T-cell (primary cell): ENCODE results near the gene TBRG1. TPM values are rescaled to one million over a fixed set of nuclear protein-coding genes. Genes with fewer than 3 reads are reported as not detected.

Experiments used
- ATAC-seq, 4 experiments: fragments of 200-7000 bp in 3 of 4; fragments of 150-1000 bp in 1 of 4; cut with Tn5 transposase; replicated peaks in 1 of 4; 1 replicate in 3 of 4; 2 replicates in 1 of 4; pipeline ENCODE4 v1.10.0; 2021; ENCODE audit warnings: moderate library complexity in 3 of 4, mild to moderate bottlenecking in 2 of 4, moderate number of reproducible peaks in 1 of 4
- CTCF ChIA-PET, 2 donors: fragments of 300-600 bp; sonication (Branson Sonifier 250); formaldehyde crosslinking; loops; one replicate each; lab custom pipeline; 2022; ENCODE audit warnings: antibody characterized with exemption in 2 of 2; lab: Charles Lee
- POLR2A ChIA-PET, 2 donors: fragments of 300-600 bp; sonication (Branson Sonifier 250); formaldehyde crosslinking; loops; one replicate each; lab custom pipeline; 2022; ENCODE audit warnings: antibody characterized with exemption in 2 of 2; lab: Charles Lee
- DNase-seq, 35 experiments: peaks; one replicate each; pipeline versions ENCODE4 v3.0.0 to v3.0.0-alpha.2; 2013 to 2023
- H3K27ac ChIP-seq: one replicate; pipeline ENCODE4 v1.5.1; 2013; ENCODE audit warnings: low read length
- H3K27me3 ChIP-seq, 2 experiments: replicated peaks in 1 of 2; 1 replicate in 1 of 2; 2 replicates in 1 of 2; pipeline versions ENCODE4 v1.6.1 to v1.7.0; 2013; ENCODE audit warnings: low read length in 1 of 2, mixed read lengths in 1 of 2; ENCODE audit not compliant: control insufficient read depth in 2 of 2, insufficient read depth in 2 of 2; ENCODE audit errors: extremely low read depth in 1 of 2
- H3K36me3 ChIP-seq, 2 donors: 1 replicate in 1 of 2; 2 replicates in 1 of 2; pipeline versions ENCODE4 v1.6.1 to v1.7.0; 2013; ENCODE audit warnings: low read length in 1 of 2; ENCODE audit not compliant: control insufficient read depth in 2 of 2, insufficient read depth in 1 of 2; ENCODE audit errors: extremely low read depth in 1 of 2
- H3K4me1 ChIP-seq, 2 experiments: 1 replicate in 1 of 2; 2 replicates in 1 of 2; pipeline versions ENCODE4 v1.6.1 to v1.7.0; 2013; ENCODE audit warnings: low read length in 2 of 2, mixed read lengths in 1 of 2; ENCODE audit not compliant: insufficient read depth in 2 of 2, control insufficient read depth in 1 of 2; ENCODE audit errors: extremely low read depth in 1 of 2
- H3K4me3 ChIP-seq, 2 donors: 1 replicate in 1 of 2; 2 replicates in 1 of 2; pipeline versions ENCODE4 v1.5.1 to v1.7.0; 2013; ENCODE audit warnings: mild to moderate bottlenecking in 2 of 2, low read length in 1 of 2, moderate library complexity in 1 of 2; ENCODE audit not compliant: control insufficient read depth in 1 of 2; ENCODE audit errors: extremely low read depth in 1 of 2
- H3K9me3 ChIP-seq: 2 replicates; pipeline ENCODE4 v1.7.0; 2013
- H3K27ac Mint-ChIP-seq, 2 donors: one replicate each; pipeline ENCODE4 v1.8.0; 2020 to 2021; ENCODE audit warnings: mild to moderate bottlenecking in 2 of 2, mixed read lengths in 2 of 2
- H3K27me3 Mint-ChIP-seq, 2 donors: one replicate each; pipeline ENCODE4 v1.8.0; 2021 to 2022; ENCODE audit warnings: mixed read lengths in 2 of 2
- H3K36me3 Mint-ChIP-seq: one replicate; pipeline ENCODE4 v1.8.0; 2021; ENCODE audit warnings: mixed read lengths
- H3K4me1 Mint-ChIP-seq, 3 donors: one replicate each; pipeline ENCODE4 v1.8.0; 2020 to 2022; ENCODE audit warnings: mixed read lengths in 3 of 3, mild to moderate bottlenecking in 1 of 3
- H3K4me3 Mint-ChIP-seq, 3 donors: one replicate each; pipeline ENCODE4 v1.8.0; 2020 to 2022; ENCODE audit warnings: mild to moderate bottlenecking in 3 of 3, mixed read lengths in 3 of 3, moderate library complexity in 3 of 3
- H3K9me3 Mint-ChIP-seq, 3 donors: one replicate each; pipeline ENCODE4 v1.8.0; 2020 to 2022; ENCODE audit warnings: mixed read lengths in 3 of 3
- WGBS: methylation state at CpG from one replicate; pipeline ENCODE4 v1.1.5; 2013; ENCODE audit warnings: missing lambda C conversion rate; ENCODE audit not compliant: insufficient coverage; 5-methylcytosine and 5-hydroxymethylcytosine counted together
- total RNA-seq, 35 experiments: library from RNA in 6 of 35; stranded (reverse) in 6 of 35; fragments of 120-200 nt in 1 of 35; gene quantifications; one replicate each; pipeline versions ENCODE4 v1.2.1 to v1.2.4 and lab custom pipeline; 2013 to 2026

The TBRG1 gene
- total RNA-seq, 5 donors from 2014 or later (not counting 1 experiment from before 2014, with no cell fraction given), result 55.5 to 74.8 (median 72.0) TPM

DNA sequence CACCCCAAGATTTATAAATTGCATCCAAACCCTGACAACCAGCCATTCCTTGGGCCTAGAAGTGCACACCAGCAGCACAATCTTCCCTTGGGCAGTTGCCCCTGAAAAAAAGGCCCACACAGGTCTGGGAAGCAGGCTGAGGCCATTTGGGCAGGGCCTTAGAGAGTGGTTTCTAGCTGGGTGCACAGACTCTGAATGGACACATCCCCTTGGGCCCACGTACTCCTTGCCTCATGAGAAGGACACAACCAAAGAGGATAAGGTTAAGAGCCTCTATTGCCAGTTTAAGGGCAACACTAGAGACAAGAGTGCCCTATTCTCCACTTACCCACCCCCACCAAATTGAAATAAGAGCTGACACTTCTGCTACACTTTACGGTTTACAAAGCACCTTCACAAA is 12.4 kb upstream of the TBRG1 start:
- Mint-ChIP-seq H3K27ac (no peak overlapping the region), H3K27me3 (peaks cover 5 to 6% of the 10 kb centered on the region in 2 donors), H3K4me3 (no peak overlapping the region), H3K9me3 (no peaks in the 10 kb centered on the region), H3K36me3 (no peaks in the 10 kb centered on the region), H3K4me1 (peaks cover 7 to 8% (median 8%) of the 10 kb centered on the region in 3 donors)
- POLR2A ChIA-PET, result no interaction called here
- H3K27ac ChIP-seq, result no peak overlapping the region
- CTCF ChIA-PET, result interaction anchor here in 1 of 2 donors (0.6 to 0.7 kb wide), 2 partner anchors 13 to 369 kb away, joined by 4 read pairs; partner anchors contain the start of gene TBRG1
- no peaks in the 10 kb centered on the region for H3K9me3 ChIP-seq
- no peak overlapping the region for H3K4me3 ChIP-seq
- peaks cover 0 to 4% of the 10 kb centered on the region in 2 donors for H3K36me3 ChIP-seq
- H3K27me3 ChIP-seq, result no peaks in the 10 kb centered on the region
- 100% methylated on average over 1 of the region's 2 CpGs for WGBS
- DNase-seq (no peak), ATAC-seq (no peak)
- peaks cover 0 to 4% of the 10 kb centered on the region in 2 experiments for H3K4me1 ChIP-seq

DNA sequence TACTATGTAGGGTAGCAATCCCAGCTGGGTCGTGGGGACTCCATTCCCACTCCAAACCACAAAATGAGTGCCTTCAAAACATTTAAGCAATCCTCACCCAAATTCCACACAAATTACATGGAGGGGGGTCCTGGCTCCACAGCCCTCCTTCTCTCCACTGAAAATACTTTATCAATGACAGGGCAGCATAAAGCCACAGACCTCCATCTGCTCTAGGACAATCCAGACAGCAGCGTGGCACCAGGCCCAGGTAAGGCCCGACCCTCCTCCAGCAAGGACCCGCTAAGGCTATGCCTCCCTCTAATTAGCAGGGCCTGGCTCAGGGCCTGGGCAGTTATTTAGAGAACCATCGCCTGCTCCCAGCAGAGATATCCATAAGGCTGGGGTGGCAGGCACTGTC is 11.6 kb upstream of the TBRG1 start, which contains the start of gene PANX3:
Gene PANX3 (plus strand): TSS at position 365 of the 400 bp plus-strand sequence. CDS start 129 bp downstream, outside the sequence.
- peaks cover 6 to 8% of the 10 kb centered on the region in 2 donors for H3K27me3 Mint-ChIP-seq

DNA sequence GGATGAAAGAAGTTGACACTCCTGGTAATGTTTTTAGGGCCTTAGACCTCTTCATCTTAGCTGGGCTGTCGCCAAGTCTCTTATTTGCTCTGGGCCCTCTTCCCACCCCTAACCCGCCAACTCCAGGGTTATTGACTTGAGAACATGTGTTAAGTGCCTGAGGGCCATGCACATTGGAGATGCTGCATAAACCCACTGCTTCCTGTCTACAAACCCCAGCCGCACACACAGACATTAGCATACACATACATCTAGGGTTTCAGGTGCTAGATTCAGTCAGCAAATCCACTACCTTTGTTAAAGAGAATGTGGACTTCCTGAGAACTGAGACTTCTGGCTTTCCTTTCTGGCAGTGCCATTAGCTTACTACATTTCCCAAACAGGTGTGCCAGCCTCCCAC is 10.6 kb upstream of the TBRG1 start:
- Histone ChIP-seq H3K27me3 (no peaks in the 10 kb centered on the region), H3K36me3 (peaks cover 0 to 4% of the 10 kb centered on the region in 2 donors), H3K27ac (no peak overlapping the region), H3K4me3 (no peak overlapping the region), H3K9me3 (no peaks in the 10 kb centered on the region), H3K4me1 (peaks cover 0 to 4% of the 10 kb centered on the region in 2 experiments)
- Mint-ChIP-seq H3K9me3 (no peaks in the 10 kb centered on the region), H3K36me3 (no peaks in the 10 kb centered on the region), H3K4me3 (no peak overlapping the region), H3K27ac (peak overlapping the region in 1 of 2 donors; percentile 80), H3K27me3 (peaks cover 6 to 8% of the 10 kb centered on the region in 2 donors), H3K4me1 (peaks cover 7 to 8% (median 8%) of the 10 kb centered on the region in 3 donors)
- peak in 5 of 35 experiments; percentile 1 to 25 (median 5) for DNase-seq
- ChIA-PET CTCF (interaction anchor here in 1 of 2 donors (0.6 kb wide), 1 partner anchor 28 kb away, joined by 6 read pairs; no protein-coding TSS in a partner anchor), POLR2A (interaction anchor here in 1 of 2 donors (0.6 kb wide), 1 partner anchor 218 kb away, joined by 4 read pairs; no protein-coding TSS in a partner anchor)
- peak; percentile 58 to 80 (median 70) for ATAC-seq
- WGBS, result 0% methylated on average over 1 of the region's 3 CpGs

More for the DNA sequence above, 11.6 kb upstream of the TBRG1 start, which contains the start of gene PANX3:
- Mint-ChIP-seq H3K4me1 (peaks cover 7 to 8% (median 8%) of the 10 kb centered on the region in 3 donors), H3K27ac (peak within 1 kb of the TSS in 1 of 2 donors; percentile 80), H3K36me3 (no peaks in the 10 kb centered on the region), H3K4me3 (no peak within 1 kb of the TSS), H3K9me3 (no peaks in the 10 kb centered on the region)
- Histone ChIP-seq H3K27ac (no peak within 1 kb of the TSS), H3K9me3 (no peaks in the 10 kb centered on the region), H3K27me3 (no peaks in the 10 kb centered on the region), H3K4me3 (no peak within 1 kb of the TSS), H3K36me3 (peaks cover 0 to 4% of the 10 kb centered on the region in 2 donors), H3K4me1 (peaks cover 0 to 4% of the 10 kb centered on the region in 2 experiments)
- ChIA-PET POLR2A (no interaction called here), CTCF (interaction anchor here in 1 of 2 donors (0.5 to 0.7 kb wide), 3 partner anchors 12 to 1846 kb away, joined by 3 to 4 read pairs (median 4); partner anchors contain the start of gene TBRG1)
- DNase-seq (no peak), ATAC-seq (no peak)
- WGBS, result 93% methylated on average over 4 of the region's 5 CpGs

DNA sequence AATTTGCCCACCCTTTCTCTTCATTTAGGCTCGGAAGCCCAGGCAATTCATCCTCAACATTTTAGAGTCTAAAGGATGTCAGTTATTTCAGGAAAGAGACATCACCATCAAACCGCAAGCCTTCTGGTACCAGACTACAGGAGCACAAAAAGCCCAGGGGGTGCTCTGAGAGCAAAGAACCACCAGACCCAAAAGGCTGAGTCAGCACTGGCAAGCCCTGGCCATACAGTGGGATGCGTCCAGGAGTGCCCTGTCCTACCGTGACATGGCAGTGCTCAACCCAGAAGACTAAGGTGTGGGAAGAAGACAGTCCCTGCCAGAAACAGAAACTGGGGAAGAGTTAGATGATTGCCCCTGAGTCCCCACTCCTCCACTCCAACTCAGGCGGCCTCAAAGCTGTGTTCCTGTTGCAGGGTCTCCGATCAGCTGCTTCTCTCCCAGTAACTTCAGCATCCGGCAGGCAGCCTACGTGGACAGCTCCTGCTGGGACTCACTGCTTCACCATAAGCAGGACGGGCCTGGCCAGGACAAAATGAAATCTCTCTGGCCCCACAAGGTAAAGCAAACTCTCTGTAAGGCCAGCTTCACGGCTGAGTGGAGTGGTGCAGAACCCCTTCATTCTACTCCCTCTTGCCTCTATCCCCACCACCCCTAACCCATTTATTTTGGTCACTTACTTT is 10.0 kb upstream of the TBRG1 start:
- peaks cover 7 to 8% (median 8%) of the 10 kb centered on the region in 3 donors for H3K4me1 Mint-ChIP-seq
- peaks cover 12 to 14% of the 10 kb centered on the region in 2 donors for H3K27me3 Mint-ChIP-seq
- Histone ChIP-seq H3K27me3 (no peaks in the 10 kb centered on the region), H3K36me3 (peaks cover 0 to 4% of the 10 kb centered on the region in 2 donors), H3K4me3 (no peak overlapping the region), H3K4me1 (peaks cover 0 to 4% of the 10 kb centered on the region in 2 experiments), H3K9me3 (no peaks in the 10 kb centered on the region), H3K27ac (no peak overlapping the region)
- H3K4me3 Mint-ChIP-seq, result no peak overlapping the region
- no peaks in the 10 kb centered on the region for H3K9me3 Mint-ChIP-seq
- POLR2A ChIA-PET, result no interaction called here
- CTCF ChIA-PET, result no interaction called here
- WGBS, result 95% methylated on average over 7 of the region's 10 CpGs
- no peak overlapping the region for H3K27ac Mint-ChIP-seq
- H3K36me3 Mint-ChIP-seq, result no peaks in the 10 kb centered on the region
- no peak for DNase-seq
- ATAC-seq, result no peak

DNA sequence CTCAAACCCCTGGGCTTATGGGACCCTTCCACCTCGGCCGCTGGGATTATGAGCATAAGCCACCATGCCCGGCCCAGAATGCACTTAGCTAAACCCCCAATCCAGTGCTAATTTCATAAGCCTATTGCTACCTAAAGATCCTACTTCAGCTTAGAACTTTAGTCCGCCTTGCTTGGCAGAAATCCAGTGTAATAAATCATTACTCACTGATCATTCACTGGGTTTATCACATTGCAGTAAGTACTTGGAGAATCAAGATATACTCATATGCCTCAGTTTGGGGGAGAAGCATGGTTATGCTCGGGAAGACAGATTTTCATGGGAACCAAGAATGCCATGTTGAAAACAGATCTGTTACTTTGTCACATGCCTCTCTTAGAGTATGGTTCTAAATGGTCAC is 3.8 kb upstream of the TBRG1 start:
- DNase-seq (no peak), ATAC-seq (no peak)
- Histone ChIP-seq H3K27me3 (no peaks in the 10 kb centered on the region), H3K4me3 (no peak overlapping the region), H3K27ac (no peak overlapping the region), H3K9me3 (no peaks in the 10 kb centered on the region), H3K4me1 (peaks cover 7 to 9% of the 10 kb centered on the region in 2 experiments), H3K36me3 (no peaks in the 10 kb centered on the region)
- no peak overlapping the region for H3K27ac Mint-ChIP-seq
- no peaks in the 10 kb centered on the region for H3K36me3 Mint-ChIP-seq
- ChIA-PET POLR2A (interaction anchor here (0.6 to 0.7 kb wide), 2 partner anchors 41 to 60 kb away, joined by 3 read pairs; no protein-coding TSS in a partner anchor), CTCF (no interaction called here)
- H3K4me1 Mint-ChIP-seq, result peaks cover 14 to 15% (median 15%) of the 10 kb centered on the region in 3 donors
- WGBS, result 61% methylated on average over 4 of the region's 5 CpGs
- no peak overlapping the region for H3K4me3 Mint-ChIP-seq
- H3K9me3 Mint-ChIP-seq, result no peaks in the 10 kb centered on the region
- peaks cover 22 to 29% of the 10 kb centered on the region in 2 donors for H3K27me3 Mint-ChIP-seq

DNA sequence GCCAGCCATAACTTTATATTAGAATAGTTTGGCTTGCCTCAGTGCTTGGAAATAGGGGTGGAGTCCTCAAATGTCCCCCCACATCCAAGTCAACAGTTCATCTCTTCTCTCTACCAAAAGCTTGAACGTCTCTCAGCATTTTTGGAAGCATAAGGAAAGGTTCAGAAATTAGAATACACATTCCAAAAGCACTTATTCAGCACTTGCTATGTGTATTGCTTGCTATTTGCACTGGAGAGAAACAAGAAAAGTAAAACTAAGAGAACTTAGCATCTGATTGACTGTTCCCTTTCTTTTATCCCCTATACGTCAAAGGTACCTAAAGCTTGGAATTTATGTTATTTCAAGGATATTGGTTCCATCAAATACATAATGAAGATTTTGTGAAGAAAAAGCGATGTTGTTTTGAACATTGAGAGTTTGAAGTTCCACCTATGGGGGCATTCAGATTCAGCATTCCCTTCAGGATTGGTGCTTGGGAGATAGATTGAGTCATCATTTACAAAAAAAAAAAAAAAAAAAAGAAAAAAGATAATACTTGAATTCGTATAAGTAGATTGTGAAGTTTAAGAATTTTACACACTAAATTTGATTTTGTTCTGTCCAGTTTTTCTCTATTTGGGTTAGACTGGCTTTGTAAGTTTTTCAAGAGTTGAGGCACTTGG is 1.3 kb downstream of the TBRG1 start:
- H3K27me3 ChIP-seq, result no peaks in the 10 kb centered on the region
- H3K36me3 ChIP-seq, result peaks cover 7 to 36% of the 10 kb centered on the region in 2 donors
- no peak for ATAC-seq
- no peak overlapping the region for H3K27ac ChIP-seq
- CTCF ChIA-PET, result interaction anchor here (0.5 to 1.2 kb wide), 6 partner anchors 9 to 1602 kb away, joined by 3 to 5 read pairs (median 3); no protein-coding TSS in a partner anchor
- Mint-ChIP-seq H3K4me3 (peak overlapping the region; percentile 95 to 99 (median 96)), H3K36me3 (peaks cover 20% of the 10 kb centered on the region), H3K4me1 (peaks cover 46 to 50% (median 47%) of the 10 kb centered on the region in 3 donors), H3K9me3 (no peaks in the 10 kb centered on the region), H3K27ac (peak overlapping the region; percentile 98), H3K27me3 (peaks cover 7 to 9% of the 10 kb centered on the region in 2 donors)
- no peaks in the 10 kb centered on the region for H3K9me3 ChIP-seq
- H3K4me3 ChIP-seq, result peak overlapping the region in 1 of 2 donors; percentile 84
- POLR2A ChIA-PET, result interaction anchor here (0.5 to 1.0 kb wide), 5 partner anchors 8 to 893 kb away, joined by 3 to 8 read pairs (median 3); no protein-coding TSS in a partner anchor
- WGBS, result no CpG with 5 or more reads among the region's 4 CpGs
- DNase-seq, result no peak
- H3K4me1 ChIP-seq, result peaks cover 17% of the 10 kb centered on the region in 2 experiments
